A172 (cell line): Measurements from ENCODE around the gene ZDHHC4. TPM values are rescaled to one million over a fixed set of nuclear protein-coding genes. Genes with fewer than 3 reads are reported as not detected.
"Not testable (repeated sequence)": the region's sequence is repeated elsewhere in the genome, so short reads cannot be mapped to it uniquely, and the experiment has no call there.

Source experiments
- DNase-seq: peaks from one replicate; pipeline ENCODE4 v3.0.0-alpha.2; 2015; ENCODE audit warnings: low spot score
- total RNA-seq: library from RNA; depleted of rRNA; stranded (reverse); fragments of >200 nt; shearing (Covaris generic); gene quantifications from 2 replicates; pipeline ENCODE4 v1.2.3, GENCODE V29; 2014; rRNA removed

The ZDHHC4 gene
- total RNA-seq, 1 experiment from 2014 or later: 69.1 TPM

DNA sequence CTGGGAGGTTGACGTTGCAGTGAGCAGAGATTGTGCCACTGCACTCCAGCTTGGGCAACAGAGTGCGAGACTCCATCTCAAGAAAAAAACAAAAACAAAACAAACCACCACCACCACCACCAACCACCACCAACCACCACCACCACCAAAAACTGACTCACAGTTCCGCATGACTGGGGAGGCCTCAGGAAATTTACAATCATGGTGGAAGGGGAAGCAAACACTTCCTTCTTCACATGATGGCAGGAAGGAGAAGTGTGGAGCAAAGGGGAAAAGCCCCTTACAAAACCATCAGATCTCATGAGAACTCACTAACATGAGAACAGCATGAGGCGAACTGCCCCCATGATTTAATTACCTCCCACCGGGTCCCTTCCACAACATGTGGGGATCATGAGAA lies 57.7 kb downstream of the ZDHHC4 start:
- not testable (repeated sequence) for DNase-seq

DNA sequence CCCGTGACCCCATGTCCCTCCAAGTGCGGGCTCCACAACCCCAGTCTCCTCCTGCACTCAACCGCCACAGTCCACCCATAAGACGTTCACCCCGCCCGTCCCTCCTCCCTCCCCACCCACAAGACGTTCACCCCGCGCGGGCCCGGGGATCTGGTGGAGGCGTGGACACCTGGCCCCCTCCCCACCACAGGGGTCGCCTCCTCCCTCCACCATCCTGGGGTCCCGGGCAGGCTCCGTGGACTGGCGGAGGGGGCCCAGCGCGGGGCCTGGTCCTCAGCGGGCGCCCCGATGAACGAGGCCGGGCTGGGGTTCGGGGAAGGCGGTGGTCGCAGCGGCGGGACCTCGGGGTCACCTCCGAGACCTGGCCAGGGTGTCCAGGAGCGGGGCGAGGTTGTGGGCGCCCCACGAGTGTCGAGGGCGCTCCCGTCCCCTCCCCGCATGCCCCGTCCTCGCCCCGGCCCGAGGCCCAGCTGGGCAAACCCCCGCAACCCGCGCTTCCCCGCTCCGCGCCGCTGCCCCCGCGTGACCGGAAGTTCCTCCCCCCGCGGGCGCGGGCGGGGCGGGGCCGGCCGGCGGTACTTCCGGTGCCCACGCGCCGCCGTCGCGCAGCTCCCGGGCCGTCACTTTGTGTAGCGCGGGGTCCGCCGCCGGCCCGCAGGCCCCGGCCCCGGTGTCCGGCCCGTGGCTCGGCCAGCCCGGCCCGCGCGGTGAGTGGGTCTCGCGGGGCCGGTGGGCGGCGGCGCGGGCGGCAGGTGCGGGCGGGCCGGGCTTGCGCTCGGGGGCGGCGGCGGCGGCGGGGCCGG lies 59.7 kb downstream of the ZDHHC4 start, which contains the start of gene ZNF316:
ZNF316 (plus strand) TSS at position 578 of the 803 bp plus-strand sequence. CDS start 5,092 bp downstream, outside the sequence.
- DNase-seq: no peak

DNA sequence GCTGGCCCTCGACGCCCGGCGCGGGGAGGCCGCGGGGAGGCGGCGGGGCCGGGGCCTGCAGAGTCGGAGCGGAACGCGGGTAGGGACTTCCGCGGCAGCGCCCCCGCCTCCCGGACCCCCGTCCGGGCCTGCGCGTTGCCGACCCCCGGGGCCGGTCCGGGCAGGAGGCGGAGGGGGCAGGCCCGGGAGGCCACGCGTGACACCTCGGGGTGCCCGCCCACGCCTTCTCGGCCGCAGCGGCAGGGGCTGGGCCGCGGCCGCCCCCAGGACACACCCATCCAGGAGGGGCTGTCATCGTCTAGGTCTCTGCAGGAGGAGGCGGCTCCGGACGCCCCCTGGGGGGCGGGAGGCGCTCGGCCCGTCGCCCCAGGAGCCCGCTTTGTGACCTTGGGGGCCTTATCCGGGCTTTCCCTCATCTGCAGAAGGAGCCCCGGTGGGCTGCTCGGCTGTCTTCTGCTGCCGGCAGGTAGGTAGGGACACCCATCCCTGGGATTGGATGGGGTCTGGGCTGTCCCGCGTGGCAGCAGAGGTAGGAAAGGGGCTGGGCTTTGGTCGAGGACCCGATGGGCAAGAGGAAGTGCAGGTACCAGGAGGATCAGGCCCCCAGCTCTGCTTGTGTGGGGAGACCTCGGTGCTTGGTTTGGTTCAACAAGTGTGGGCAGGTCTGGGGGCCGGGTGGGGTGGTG lies 60.4 kb downstream of the ZDHHC4 start:
- no peak for DNase-seq

Other genes with a start within 250 kb of the ZDHHC4 start
- gene FAM220A, start 228.5 kb upstream of the ZDHHC4 start, total RNA-seq: 42.4 and 154 TPM in 2 replicates
- gene RAC1, start 202.9 kb upstream of the ZDHHC4 start, total RNA-seq: 144 and 162 TPM in 2 replicates
- 22.5 and 25.3 TPM in 2 replicates for gene DAGLB, start 129.5 kb upstream of the ZDHHC4 start, total RNA-seq
- 181 and 208 TPM in 2 replicates for gene KDELR2, start 93.3 kb upstream of the ZDHHC4 start, total RNA-seq
- 0.03 and 0.22 TPM in 2 replicates for gene GRID2IP, start 26.0 kb upstream of the ZDHHC4 start, total RNA-seq
- gene INTS15, start 12.6 kb downstream of the ZDHHC4 start, total RNA-seq: 28.3 and 30.0 TPM in 2 replicates
- gene ZNF853, start 38.2 kb downstream of the ZDHHC4 start, total RNA-seq: 4.3 and 5.4 TPM in 2 replicates
- 7.7 and 20.4 TPM in 2 replicates for gene ZNF316, start 59.9 kb downstream of the ZDHHC4 start, total RNA-seq
- gene ZNF12, start 129.5 kb downstream of the ZDHHC4 start, total RNA-seq: 22.4 and 26.7 TPM in 2 replicates
- 0.05 TPM in 1 of 2 replicates, not detected in the other for gene RSPH10B2, start 176.6 kb downstream of the ZDHHC4 start, total RNA-seq
- 34.5 and 37.3 TPM in 2 replicates for gene CCZ1B, start 248.8 kb downstream of the ZDHHC4 start, total RNA-seq